HG02884 (cell line): Measurements from ENCODE around the gene PEX11A.
A peak's percentile ranks its signal among the peaks of the same experiment; 100 is the strongest.
"Not testable (repeated sequence)": the region's sequence is repeated elsewhere in the genome, so short reads cannot be mapped to it uniquely, and the experiment has no call there.

Experiments used
- ATAC-seq: cut with Tn5 transposase; IDR thresholded peaks from one replicate; pipeline ENCODE4 v1.9.1; 2021; ENCODE audit warnings: mild to moderate bottlenecking, moderate library complexity; ENCODE audit not compliant: unreplicated experiment

The PEX11A gene, protein sequence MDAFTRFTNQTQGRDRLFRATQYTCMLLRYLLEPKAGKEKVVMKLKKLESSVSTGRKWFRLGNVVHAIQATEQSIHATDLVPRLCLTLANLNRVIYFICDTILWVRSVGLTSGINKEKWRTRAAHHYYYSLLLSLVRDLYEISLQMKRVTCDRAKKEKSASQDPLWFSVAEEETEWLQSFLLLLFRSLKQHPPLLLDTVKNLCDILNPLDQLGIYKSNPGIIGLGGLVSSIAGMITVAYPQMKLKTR

GRCh38 chr15:89690276-89691218, at the start of gene PEX11A, which contains the start of gene WDR93:
TSS of gene PEX11A (minus strand) at chr15:89690754. CDS start at chr15:89690632, 122 bp downstream.
TSS of gene WDR93 (plus strand) at chr15:89690811. CDS start at chr15:89701747, 10,936 bp downstream.
- peak; percentile 81 for ATAC-seq

DNA sequence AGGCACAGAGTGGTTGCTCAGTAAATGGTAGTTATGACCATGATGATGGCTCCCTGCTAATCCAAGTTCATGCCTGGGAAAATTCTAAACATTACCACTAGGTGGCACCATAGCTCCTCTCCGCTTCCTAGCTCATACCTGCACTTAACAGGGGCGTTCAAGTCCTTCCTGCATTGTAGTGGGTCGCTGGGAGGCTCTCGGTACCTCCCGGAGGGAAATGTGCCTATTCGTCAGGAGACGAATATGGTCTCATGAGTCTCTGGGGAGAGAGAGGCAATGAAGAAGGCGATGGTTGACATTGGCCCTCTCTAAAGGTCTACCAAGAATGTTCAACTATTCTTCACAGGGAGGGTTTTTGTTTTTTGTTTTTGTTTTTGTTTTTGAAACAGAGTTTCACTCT, 49.6 kb upstream of the PEX11A start:
- peak; percentile 69 for ATAC-seq

GRCh38 chr15:89735773-89736172, 45.2 kb upstream of the PEX11A start:
- ATAC-seq: no peak

DNA sequence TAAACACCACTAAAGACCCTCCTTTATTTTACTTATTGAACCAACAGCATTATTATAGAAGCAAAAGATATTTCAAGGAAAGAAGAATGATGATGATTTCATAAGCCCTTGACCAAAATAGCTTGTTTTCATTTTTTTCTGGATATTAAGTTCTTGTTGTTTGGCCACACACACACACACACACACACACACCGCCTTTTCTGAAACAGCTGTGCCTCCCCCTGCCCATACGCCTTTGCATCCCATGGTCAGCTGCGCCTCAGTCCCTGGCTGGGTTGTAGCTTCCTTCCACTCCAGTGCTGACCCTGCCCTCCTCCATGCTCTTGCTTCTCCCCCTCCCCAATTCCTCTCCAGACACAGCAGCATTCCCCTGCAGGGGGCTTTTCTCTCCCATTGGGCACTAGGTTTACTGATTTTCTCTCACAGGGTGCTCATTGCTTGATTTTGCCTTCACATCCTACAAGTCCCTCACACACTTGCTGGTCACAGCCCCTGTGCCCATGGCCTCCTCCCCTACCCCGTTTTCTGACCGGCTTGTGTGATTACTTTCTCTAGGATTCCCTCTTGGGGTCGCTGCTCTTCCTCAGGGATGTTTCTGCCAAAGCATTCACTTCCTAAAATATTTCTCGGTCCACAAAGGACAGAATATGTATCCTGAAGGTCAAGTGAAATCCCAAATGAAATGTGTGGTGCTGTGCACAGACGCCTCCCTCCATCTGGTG, 42.1 kb upstream of the PEX11A start:
- ATAC-seq: no peak

DNA sequence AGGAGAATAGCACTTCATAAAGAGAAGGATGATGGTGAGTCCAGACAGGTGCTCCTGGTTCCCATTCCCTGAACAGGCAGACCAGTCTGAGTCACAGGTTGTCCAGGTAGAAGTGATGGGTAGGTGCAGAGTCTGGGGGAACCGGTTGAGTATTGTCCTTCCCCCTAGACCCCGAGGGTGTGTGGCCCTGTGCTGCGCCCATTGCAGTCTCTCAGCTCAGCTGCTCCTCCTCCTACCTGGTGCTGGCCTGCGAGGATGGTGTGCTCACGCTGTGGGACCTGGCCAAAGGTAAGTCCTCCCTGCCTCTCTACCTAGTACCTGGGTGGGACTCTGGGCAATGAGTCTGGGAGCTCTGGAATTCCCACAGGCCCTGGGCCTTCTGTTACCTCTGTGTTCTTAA, 40.7 kb upstream of the PEX11A start:
- no peak for ATAC-seq

- ATAC-seq: no peak
Observed at GRCh38 chr15:89728254-89728653, 37.7 kb upstream of the PEX11A start.

DNA sequence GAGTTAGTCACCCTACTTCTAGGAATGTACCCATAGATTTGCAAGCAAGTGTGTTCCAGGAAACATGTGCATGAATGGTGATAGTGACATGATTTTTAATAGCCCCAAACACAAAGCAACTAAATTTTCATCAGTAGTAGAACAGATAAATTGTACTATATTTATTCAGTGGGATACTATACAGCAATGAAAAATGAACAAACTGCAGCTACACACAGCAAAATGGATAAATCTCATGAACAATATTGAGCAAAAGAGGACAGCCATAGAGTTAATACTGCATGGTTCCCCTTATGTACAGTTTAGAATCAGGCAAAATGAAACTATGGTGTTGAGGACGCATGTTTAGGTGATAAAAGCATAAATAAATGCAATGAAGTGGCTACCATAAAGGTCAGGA, 34.5 kb upstream of the PEX11A start:
- no peak for ATAC-seq

- ATAC-seq: no peak
Observed at GRCh38 chr15:89724621-89725020, 34.1 kb upstream of the PEX11A start.

DNA sequence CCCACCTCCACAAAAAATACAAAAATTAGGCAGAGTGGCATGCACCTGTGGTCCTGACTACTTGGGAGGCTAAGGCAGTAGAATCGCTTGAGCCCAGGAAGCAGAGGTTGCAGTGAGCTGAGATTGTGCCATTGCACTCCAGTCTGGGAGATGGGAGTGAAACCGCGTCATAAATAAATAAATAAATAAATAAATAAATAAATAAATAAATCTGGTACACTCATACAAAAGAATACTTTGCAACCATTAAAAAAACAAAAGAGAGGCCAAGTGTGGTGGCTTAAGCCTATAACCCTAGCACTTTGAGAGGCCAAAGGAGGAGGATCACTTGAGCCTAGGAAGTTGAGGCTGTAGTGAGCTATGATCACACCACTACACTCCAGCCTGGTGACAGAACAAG, 32.5 kb upstream of the PEX11A start:
- ATAC-seq: no peak

- ATAC-seq: no peak
Observed at GRCh38 chr15:89714775-89715174, 24.2 kb upstream of the PEX11A start.

DNA sequence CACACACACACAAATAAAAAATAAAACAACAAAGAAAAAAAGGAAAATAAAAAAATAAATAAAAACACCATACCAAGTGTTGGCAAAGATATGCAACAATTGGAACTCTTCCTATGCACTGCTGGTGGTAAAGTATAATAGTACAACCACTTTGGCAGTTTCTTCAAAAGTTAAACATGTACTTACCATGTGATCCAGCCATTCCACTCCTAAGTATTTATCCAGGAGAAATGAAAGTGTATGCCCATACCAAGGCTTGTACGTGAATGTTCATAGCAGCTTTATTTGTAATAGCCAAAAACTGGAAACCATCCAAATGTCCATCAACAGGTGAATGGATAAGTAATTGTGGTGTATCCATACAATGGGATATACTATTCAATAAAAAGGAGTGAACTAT, 17.0 kb upstream of the PEX11A start:
- ATAC-seq: no peak

GRCh38 chr15:89704411-89704810, 13.9 kb upstream of the PEX11A start:
- no peak for ATAC-seq

DNA sequence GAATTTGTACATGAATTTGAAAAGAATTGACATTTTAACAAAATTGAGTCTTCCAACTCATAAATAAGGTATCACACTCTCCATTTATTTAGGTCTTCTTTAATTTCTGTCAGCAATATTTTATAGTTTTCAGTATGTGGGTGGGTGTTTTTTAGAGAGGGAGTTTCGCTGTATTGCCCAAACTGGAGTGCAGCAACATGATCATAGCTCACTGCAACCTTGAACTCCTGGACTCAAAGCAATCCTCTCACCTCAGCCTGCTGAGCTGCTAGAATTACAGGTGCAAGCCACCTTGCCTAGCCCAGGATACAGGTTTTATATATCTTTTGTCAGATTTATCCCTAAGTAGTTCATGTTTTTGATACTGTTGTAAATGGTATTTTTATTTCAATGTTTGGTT, 4.6 kb upstream of the PEX11A start:
- no peak for ATAC-seq

GRCh38 chr15:89693696-89694095, 3.1 kb upstream of the PEX11A start:
- ATAC-seq: no peak

DNA sequence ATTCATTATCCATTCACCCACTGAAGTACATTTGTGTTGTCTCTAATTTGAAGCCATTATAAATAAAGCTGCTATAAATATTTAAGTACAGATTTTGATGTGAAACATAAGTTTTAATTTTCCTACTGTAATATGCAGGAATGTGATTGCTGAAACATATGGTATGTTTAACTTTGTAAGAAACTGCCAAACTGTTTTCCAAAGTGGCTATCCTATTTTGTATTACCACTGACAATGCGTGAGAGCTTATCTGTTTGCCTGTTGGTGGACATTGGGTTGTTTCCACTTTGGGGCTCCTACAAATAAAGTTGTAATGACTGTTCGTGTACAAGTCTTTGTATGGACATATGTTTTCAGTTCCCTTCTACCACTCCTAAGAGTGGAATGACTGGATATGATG, 2.5 kb upstream of the PEX11A start:
- ATAC-seq: no peak

- ATAC-seq: not testable (repeated sequence)
Observed at GRCh38 chr15:89689930-89690275, 651 bp downstream of the PEX11A start.

DNA sequence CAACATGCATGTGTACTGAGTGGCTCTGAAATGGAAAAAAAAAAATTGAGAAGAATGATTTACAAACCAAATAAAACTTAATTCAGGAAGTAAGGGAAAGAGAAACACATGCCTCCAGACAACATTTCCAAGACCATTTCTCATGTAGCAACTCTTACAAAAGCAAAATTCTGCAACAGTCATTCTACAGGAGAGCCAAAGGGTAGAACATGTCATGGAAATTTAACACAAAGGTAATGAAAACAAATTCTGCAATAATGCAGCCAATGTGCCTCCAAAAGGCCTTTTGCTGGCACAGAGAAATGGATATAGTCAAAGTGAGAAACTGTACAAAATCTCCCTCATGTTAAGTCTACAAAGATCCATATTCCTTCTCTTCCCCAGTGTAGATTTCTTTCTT, 4.0 kb downstream of the PEX11A start:
- ATAC-seq: no peak

DNA sequence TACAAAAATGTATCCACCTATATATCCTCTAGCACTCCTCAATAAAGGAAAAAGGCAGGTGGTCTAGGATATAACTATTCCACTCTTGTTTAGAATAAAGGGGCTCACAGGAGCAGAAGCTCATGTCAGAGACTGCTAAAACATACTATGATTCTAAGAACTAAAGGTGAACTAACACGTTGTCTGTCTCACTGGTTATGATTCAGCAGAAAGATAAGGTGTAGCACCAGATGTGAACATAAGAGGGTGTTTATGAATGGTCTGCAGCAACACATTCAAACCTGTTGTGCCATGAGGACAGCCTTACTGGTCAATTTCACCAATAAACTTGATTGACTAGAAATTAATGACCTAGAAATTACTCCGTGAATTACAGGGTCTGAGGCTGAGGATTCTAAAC, 4.6 kb downstream of the PEX11A start:
- ATAC-seq: no peak

- ATAC-seq: no peak
Observed at GRCh38 chr15:89681146-89681545, 9.4 kb downstream of the PEX11A start.

DNA sequence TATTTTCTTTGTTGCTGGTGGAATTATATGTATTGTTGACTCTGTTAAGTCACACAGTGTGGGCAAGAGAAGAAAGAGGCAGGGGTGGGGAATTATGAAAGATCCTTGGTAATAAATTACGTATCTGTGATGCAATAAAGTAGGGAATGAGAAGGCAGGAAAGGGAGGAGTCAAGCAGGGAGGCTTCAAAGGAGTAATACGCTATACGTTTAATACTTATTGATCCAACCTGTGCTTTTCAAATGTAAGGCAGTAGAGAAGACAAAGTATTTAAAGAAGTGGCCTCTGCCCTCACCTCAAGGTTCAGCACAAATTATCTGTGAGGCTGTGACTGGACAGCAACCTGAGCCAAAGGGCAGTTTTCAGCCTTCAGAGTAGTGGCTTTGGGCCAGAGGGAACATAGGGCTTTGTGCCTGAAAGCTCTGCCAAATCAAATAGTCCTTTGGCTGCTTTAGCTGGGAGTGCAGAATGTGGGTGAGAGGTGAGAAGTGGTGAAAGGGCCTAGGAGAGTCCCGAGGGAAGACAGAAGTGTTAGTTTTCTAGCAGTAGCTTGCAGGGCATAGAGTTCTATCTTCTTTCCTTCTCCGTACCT, 10.2 kb downstream of the PEX11A start:
- no peak for ATAC-seq

DNA sequence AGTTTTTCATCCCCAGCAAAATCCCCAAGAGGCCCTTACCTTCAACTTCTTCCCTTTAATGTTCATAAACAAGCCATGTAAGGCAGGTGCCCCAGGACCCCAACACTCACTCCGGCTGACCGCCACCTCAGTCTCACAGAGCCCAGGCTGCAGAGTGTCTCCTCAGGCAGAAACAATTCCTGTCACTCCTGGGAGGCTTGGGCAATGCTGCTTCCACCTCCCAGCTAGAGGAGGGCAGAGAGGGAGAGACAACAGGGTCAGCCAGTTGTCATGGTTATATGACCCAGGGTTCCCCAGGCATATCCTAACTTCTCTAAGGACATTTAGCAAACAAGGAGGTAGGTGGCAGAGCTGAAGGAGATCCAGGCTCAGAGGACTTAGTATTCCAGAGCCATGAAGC, 11.3 kb downstream of the PEX11A start, which contains the start of gene PLIN1:
TSS of gene PLIN1 (minus strand) at position 156 of the 400 bp plus-strand sequence. CDS start 1,878 bp downstream, outside the sequence.
- no peak for ATAC-seq
